HAP-1 (cell line): ENCODE results near the gene ITGA1.

Experiments
- DNase-seq, 2 experiments: peaks; one replicate each; pipeline ENCODE4 v3.0.0-alpha.2; 2016 to 2020; ENCODE audit warnings: low spot score in 2 of 2
- H3K27me3 ChIP-seq: fragments of 250-450 bp; sonication (Bioruptor Pico); 2 replicates; pipeline ENCODE4 v1.5.1; 2020; ENCODE audit warnings: low read depth, mild to moderate bottlenecking, moderate library complexity
- H3K36me3 ChIP-seq: fragments of 250-450 bp; sonication (Bioruptor Pico); replicated peaks from 2 replicates; pipeline ENCODE4 v1.5.1; 2020; ENCODE audit warnings: mild to moderate bottlenecking
- H3K4me1 ChIP-seq: fragments of 250-450 bp; sonication (Bioruptor Pico); 2 replicates; pipeline ENCODE4 v1.5.1; 2020; ENCODE audit warnings: mild to moderate bottlenecking
- H3K4me3 ChIP-seq: fragments of 250-450 bp; sonication (Bioruptor Pico); 2 replicates; pipeline ENCODE4 v1.5.1; 2020; ENCODE audit warnings: mild to moderate bottlenecking, moderate library complexity
- H3K9me3 ChIP-seq: fragments of 250-450 bp; sonication (Bioruptor Pico); 2 replicates; pipeline ENCODE4 v1.5.1; 2020; ENCODE audit warnings: mild to moderate bottlenecking, moderate library complexity
- in situ Hi-C: fragments of 300-500 bp; cut with MboI; formaldehyde crosslinking; loops from 3 replicates; pipeline ENCODE4 v1.14.3; 2020; ENCODE audit warnings: low sequenced_read_pairs, inconsistent platforms, mixed read lengths

Gene ITGA1

GRCh38 chr5:52799983-52800393 is 12.3 kb downstream of the ITGA1 start:
- H3K9me3 ChIP-seq: no peaks in the 10 kb centered on the region

GRCh38 chr5:52800394-52801213 is 12.9 kb downstream of the ITGA1 start:
- H3K36me3 ChIP-seq: peaks cover 10% of the 10 kb centered on the region
- in situ Hi-C loops: no loop called here
- H3K9me3 ChIP-seq: no peaks in the 10 kb centered on the region
- H3K4me3 ChIP-seq: peak overlapping the region; percentile 56
- H3K4me1 ChIP-seq: peaks cover 20% of the 10 kb centered on the region
- DNase-seq: peak; percentile 47 to 72
- H3K27me3 ChIP-seq: no peaks in the 10 kb centered on the region

More at GRCh38 chr5:52799983-52800393, 12.3 kb downstream of the ITGA1 start:
- Histone ChIP-seq H3K4me3 (peak overlapping the region; percentile 56), H3K36me3 (peaks cover 10% of the 10 kb centered on the region), H3K27me3 (no peaks in the 10 kb centered on the region), H3K4me1 (peaks cover 20% of the 10 kb centered on the region)
- in situ Hi-C loops: no loop called here
- DNase-seq: peak; percentile 91 to 96

- Histone ChIP-seq H3K27me3 (no peaks in the 10 kb centered on the region), H3K36me3 (peaks cover 10% of the 10 kb centered on the region), H3K4me1 (peaks cover 20% of the 10 kb centered on the region), H3K4me3 (peak overlapping the region; percentile 56), H3K9me3 (no peaks in the 10 kb centered on the region)
- DNase-seq: peak; percentile 28 to 35
- in situ Hi-C loops: no loop called here
Measured at GRCh38 chr5:52801329-52801728, 13.6 kb downstream of the ITGA1 start.

- Histone ChIP-seq H3K4me3 (peak overlapping the region; percentile 56), H3K27me3 (no peaks in the 10 kb centered on the region), H3K9me3 (no peaks in the 10 kb centered on the region), H3K36me3 (peaks cover 10% of the 10 kb centered on the region), H3K4me1 (peaks cover 20% of the 10 kb centered on the region)
- in situ Hi-C loops: no loop called here
- no peak for DNase-seq
Measured at GRCh38 chr5:52802272-52802973, 14.7 kb downstream of the ITGA1 start.

- no peak for DNase-seq
- Histone ChIP-seq H3K9me3 (no peaks in the 10 kb centered on the region), H3K36me3 (peaks cover 10% of the 10 kb centered on the region), H3K4me1 (peaks cover 20% of the 10 kb centered on the region), H3K4me3 (peak overlapping the region; percentile 56), H3K27me3 (no peaks in the 10 kb centered on the region)
- in situ Hi-C loops: no loop called here
Measured at GRCh38 chr5:52802974-52803336, 15.2 kb downstream of the ITGA1 start.

GRCh38 chr5:52804387-52804791 is 16.7 kb downstream of the ITGA1 start:
- peak in 1 of 2 experiments; percentile 37 for DNase-seq
- in situ Hi-C loops: no loop called here
- Histone ChIP-seq H3K9me3 (no peaks in the 10 kb centered on the region), H3K4me1 (peaks cover 14% of the 10 kb centered on the region), H3K4me3 (no peak overlapping the region), H3K36me3 (peaks cover 10% of the 10 kb centered on the region), H3K27me3 (no peaks in the 10 kb centered on the region)

- Histone ChIP-seq H3K4me3 (no peak overlapping the region), H3K27me3 (no peaks in the 10 kb centered on the region), H3K36me3 (peaks cover 10% of the 10 kb centered on the region), H3K4me1 (peaks cover 14% of the 10 kb centered on the region), H3K9me3 (no peaks in the 10 kb centered on the region)
- in situ Hi-C loops: no loop called here
- DNase-seq: no peak
Measured at GRCh38 chr5:52804981-52805380, 17.3 kb downstream of the ITGA1 start.

- Histone ChIP-seq H3K4me1 (peaks cover 14% of the 10 kb centered on the region), H3K4me3 (no peak overlapping the region), H3K36me3 (peaks cover 10% of the 10 kb centered on the region), H3K9me3 (no peaks in the 10 kb centered on the region), H3K27me3 (no peaks in the 10 kb centered on the region)
- in situ Hi-C loops: no loop called here
- no peak for DNase-seq
Measured at GRCh38 chr5:52805615-52806014, 17.9 kb downstream of the ITGA1 start.

GRCh38 chr5:52807037-52807436 is 19.3 kb downstream of the ITGA1 start:
- in situ Hi-C loops: no loop called here

GRCh38 chr5:52807723-52808122 is 20.0 kb downstream of the ITGA1 start:
- Histone ChIP-seq H3K4me1 (peaks cover 14% of the 10 kb centered on the region), H3K9me3 (no peaks in the 10 kb centered on the region)
- in situ Hi-C loops: no loop called here

More at GRCh38 chr5:52807037-52807436, 19.3 kb downstream of the ITGA1 start:
- no peak for DNase-seq
- Histone ChIP-seq H3K4me3 (no peak overlapping the region), H3K4me1 (peaks cover 14% of the 10 kb centered on the region), H3K36me3 (peaks cover 4% of the 10 kb centered on the region), H3K9me3 (no peaks in the 10 kb centered on the region), H3K27me3 (no peaks in the 10 kb centered on the region)

GRCh38 chr5:52808316-52808901 is 20.7 kb downstream of the ITGA1 start:
- no peak overlapping the region for H3K4me3 ChIP-seq
- no peaks in the 10 kb centered on the region for H3K9me3 ChIP-seq
- H3K27me3 ChIP-seq: no peaks in the 10 kb centered on the region
- no peak for DNase-seq
- H3K36me3 ChIP-seq: no peaks in the 10 kb centered on the region
- H3K4me1 ChIP-seq: peaks cover 8% of the 10 kb centered on the region
- in situ Hi-C loops: no loop called here

More at GRCh38 chr5:52807723-52808122, 20.0 kb downstream of the ITGA1 start:
- DNase-seq: no peak
- Histone ChIP-seq H3K4me3 (no peak overlapping the region), H3K27me3 (no peaks in the 10 kb centered on the region), H3K36me3 (no peaks in the 10 kb centered on the region)

- H3K9me3 ChIP-seq: no peaks in the 10 kb centered on the region
- in situ Hi-C loops: no loop called here
- DNase-seq: no peak
- H3K4me3 ChIP-seq: no peak overlapping the region
- no peaks in the 10 kb centered on the region for H3K27me3 ChIP-seq
- H3K4me1 ChIP-seq: no peaks in the 10 kb centered on the region; the same call in 1 of the 2 replicates
- no peaks in the 10 kb centered on the region for H3K36me3 ChIP-seq
Measured at GRCh38 chr5:52809884-52810283, 22.2 kb downstream of the ITGA1 start.

GRCh38 chr5:52810426-52810825 is 22.7 kb downstream of the ITGA1 start:
- no peaks in the 10 kb centered on the region for H3K27me3 ChIP-seq
- H3K4me3 ChIP-seq: no peak overlapping the region
- no peaks in the 10 kb centered on the region for H3K9me3 ChIP-seq
- in situ Hi-C loops: no loop called here
- no peaks in the 10 kb centered on the region for H3K4me1 ChIP-seq
- H3K36me3 ChIP-seq: no peaks in the 10 kb centered on the region
- no peak for DNase-seq
